ENCODE results near the gene B4GALT5.
"Not testable (repeated sequence)": the region's sequence is repeated elsewhere in the genome, so short reads cannot be mapped to it uniquely, and the experiment has no call there.

The B4GALT5 gene

DNA sequence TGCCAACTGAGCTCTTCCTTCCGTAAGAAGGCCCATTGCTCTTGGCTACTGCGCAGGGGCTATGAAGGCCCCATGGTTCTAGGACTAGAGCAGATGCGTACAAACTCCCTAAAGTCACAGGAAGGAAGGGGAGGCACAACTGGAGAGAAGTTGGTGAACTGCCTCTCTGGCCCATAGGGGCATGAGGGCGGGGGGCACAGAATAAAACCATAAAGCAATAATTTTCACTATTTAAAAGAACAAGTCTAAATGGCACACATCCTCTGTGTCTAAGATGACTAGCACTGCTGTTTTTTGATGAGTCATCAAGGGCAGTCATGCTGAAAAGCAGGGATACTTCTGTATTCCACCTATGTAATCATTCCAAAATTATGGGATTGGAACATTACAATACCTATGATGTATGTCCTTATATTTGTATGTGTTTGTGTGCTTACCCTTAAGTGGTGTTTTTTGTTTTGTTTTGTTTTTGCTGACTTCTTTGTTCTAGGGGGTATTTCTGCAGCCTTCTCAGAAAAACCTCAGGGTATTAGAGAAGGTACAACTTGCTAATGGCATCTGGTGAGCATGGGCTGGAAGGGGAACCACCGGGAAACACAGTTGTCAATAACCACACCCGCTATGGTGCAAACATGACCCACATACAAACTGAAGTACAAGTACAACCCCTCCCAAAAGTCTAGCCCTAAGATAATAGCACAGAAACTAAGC, 36.9 kb downstream of the B4GALT5 start:
- Histone ChIP-seq H4K20me1 (peaks cover 2 to 100% (median 90%) of the 10 kb centered on the region in 11 experiments; a peak in 17 of 22 replicates), H3K9ac (peak overlapping the region; percentile 10 to 81 (median 46); a peak in 15 of 22 replicates), H3K27me3 (no peaks in the 10 kb centered on the region), H3K4me1 (peaks cover 42 to 91% (median 71%) of the 10 kb centered on the region in 10 experiments), H3K9me3 (replicated peaks in 1 of 11) (no peaks in the 10 kb centered on the region), H3K4me3 (peak overlapping the region in 3 of 10 experiments; percentile 3 to 53 (median 22); a peak in 3 of 20 replicates), H3K36me3 (peaks cover 0 to 10% (median 0%) of the 10 kb centered on the region in 11 experiments; a peak in 3 of 22 replicates), H3K27ac (peak overlapping the region; percentile 27 to 97 (median 71); a peak in 21 of 22 replicates), H3K4me2 (peak overlapping the region; percentile 48 to 95 (median 80))
- TF ChIP-seq Cebpa-rat (IDR thresholded peaks at IDR 0.05), result peak in 2 of 11 experiments; percentile 16 to 61; a peak in 3 of 22 replicates

DNA sequence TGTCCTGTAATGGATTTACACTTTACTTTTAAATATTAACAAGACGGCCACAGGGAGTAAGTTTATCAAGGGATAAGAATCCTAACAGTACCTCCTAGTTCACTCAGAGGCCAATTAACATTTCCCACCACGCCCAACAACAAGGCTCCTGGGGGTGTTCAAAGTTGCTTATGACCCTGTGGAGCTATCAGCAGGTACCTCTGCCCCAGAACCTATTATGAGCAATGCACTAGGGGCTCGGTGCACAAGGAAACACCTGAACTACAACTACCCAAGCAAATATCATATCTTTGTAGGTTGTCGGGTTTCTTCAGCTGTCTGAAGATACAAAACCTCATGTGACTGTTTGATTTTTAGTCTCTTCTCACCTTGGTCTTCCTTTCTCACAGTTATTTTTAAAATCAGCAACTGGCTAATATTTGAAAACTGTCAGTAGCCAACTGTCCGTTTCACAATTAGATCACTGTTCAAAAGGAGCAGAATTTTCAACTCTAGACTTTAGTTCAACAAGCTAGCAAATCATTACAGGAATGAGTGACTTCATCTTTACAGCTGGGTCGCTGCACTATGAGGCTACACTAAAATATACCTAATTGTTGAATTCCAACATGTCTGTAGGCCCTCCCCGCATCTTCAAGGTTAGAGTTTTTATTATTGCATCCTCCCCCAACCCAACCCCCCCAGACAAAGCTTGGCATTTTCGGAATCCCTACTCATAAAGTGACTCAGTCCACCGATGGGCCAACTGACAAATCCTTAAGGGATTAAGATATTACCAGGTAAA, 38.1 kb downstream of the B4GALT5 start:
- Histone ChIP-seq H3K4me2 (peak overlapping the region in 6 of 11 experiments; percentile 75 to 95 (median 88); a peak in 10 of 22 replicates), H3K4me3 (no peak overlapping the region), H3K4me1 (peaks cover 45 to 91% (median 65%) of the 10 kb centered on the region in 10 experiments), H3K27ac (peak overlapping the region in 6 of 11 experiments; percentile 65 to 97 (median 84); a peak in 12 of 22 replicates), H3K36me3 (0 out of 22 replicates have a peak, but pooled peaks cover 0 to 9% (median 0%) of the 10 kb centered on the region in 11 experiments), H4K20me1 (peaks cover 6 to 100% (median 90%) of the 10 kb centered on the region in 11 experiments; a peak in 20 of 22 replicates), H3K9me3 (replicated peaks in 1 of 11) (no peaks in the 10 kb centered on the region), H3K27me3 (no peaks in the 10 kb centered on the region), H3K9ac (peak overlapping the region in 3 of 11 experiments; percentile 32 to 81 (median 81); a peak in 5 of 22 replicates)
- TF ChIP-seq Cebpa-rat (IDR thresholded peaks at IDR 0.05), result no peak

DNA sequence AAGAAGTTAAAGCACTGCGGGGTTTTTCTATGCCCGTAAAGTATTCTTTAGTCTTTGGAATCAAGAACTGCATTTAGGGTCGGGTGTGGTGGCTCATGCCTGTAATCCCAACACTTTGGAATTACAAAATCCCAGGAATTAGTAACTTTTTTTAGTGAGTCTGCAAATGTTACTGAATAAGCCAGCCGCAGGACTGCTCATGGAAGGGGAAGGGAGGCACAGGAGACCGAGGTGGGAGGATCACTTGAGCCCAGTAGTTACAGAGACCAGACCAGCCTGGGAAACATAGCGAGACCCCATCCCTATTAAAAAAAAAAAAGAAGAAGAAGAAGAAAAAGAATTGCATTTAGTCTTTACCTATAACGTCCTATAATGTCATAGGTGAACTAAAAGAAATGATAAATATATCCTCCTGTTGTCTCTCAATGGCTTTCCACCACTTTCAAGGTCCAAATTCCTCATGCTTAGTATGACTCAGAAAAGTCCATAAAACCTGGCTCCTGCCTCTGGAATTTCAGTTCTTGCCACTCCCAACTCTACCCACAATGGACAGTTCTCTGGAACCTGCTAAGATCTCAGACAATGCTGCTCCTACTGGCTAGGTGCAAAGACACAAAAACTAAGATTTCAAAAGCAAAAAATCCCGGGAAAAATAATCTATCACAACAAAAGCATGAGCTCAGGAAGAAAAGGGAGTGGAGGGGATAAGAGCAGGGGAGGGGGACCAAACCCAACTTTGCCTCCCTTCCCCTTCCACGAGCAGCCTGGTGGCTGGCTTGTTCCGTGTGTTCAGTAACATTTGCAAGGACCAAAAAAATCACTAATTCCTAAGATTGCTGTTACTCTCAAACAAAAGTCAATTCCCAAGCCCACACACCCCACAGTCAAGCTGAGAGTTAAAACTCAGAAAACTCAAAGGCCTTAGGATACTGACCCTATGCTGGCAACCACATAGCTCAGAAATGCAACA, 39.0 kb downstream of the B4GALT5 start:
- TF ChIP-seq Cebpa-rat (IDR thresholded peaks at IDR 0.05), result no peak
- Histone ChIP-seq H3K36me3 (0 out of 22 replicates have a peak, but pooled peaks cover 0 to 9% (median 0%) of the 10 kb centered on the region in 11 experiments), H4K20me1 (peaks cover 12 to 100% (median 90%) of the 10 kb centered on the region in 11 experiments; a peak in 21 of 22 replicates), H3K27ac (peak overlapping the region in 4 of 11 experiments; percentile 8 to 97 (median 91); a peak in 6 of 22 replicates), H3K4me1 (peaks cover 51 to 91% (median 65%) of the 10 kb centered on the region in 10 experiments), H3K9ac (no peak overlapping the region; a peak in 1 of 22 replicates), H3K4me2 (peak overlapping the region in 4 of 11 experiments; percentile 63 to 95 (median 93); a peak in 8 of 22 replicates), H3K4me3 (no peak overlapping the region), H3K27me3 (no peaks in the 10 kb centered on the region), H3K9me3 (replicated peaks in 1 of 11) (no peaks in the 10 kb centered on the region)

DNA sequence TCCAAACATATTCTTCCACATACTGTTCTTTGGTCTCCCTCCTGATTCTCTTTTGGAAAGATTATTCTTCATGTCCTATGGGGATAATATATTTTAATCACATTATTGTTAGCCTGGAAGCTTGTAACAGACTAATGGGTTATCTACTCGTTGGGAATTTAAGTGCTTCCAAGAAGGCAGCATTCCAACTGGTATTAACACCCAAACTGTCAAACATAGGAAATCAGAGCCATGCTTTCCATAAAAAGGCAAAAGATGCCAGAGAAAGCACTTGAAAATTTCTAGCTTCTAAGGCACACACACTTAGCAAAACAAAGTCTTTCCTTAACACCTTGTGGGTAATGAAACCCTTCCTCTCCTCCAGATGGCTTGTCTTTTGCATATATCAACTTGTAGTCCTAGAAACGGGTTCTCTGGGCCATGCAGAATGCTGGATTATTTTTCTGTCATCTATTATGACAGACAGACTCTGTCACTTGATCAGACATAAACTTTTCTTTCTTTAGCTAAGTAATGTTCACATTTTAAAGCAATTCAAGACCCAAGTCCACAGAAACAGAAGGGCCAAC, 41.5 kb downstream of the B4GALT5 start:
- Histone ChIP-seq H3K9me3 (replicated peaks in 1 of 11) (no peaks in the 10 kb centered on the region), H4K20me1 (peaks cover 35 to 100% (median 92%) of the 10 kb centered on the region in 11 experiments; a peak in 21 of 22 replicates), H3K9ac (no peak overlapping the region), H3K4me3 (no peak overlapping the region), H3K27ac (peak overlapping the region in 1 of 11 experiments; percentile 34; a peak in 1 of 22 replicates), H3K4me1 (peaks cover 38 to 83% (median 52%) of the 10 kb centered on the region in 10 experiments), H3K27me3 (no peaks in the 10 kb centered on the region), H3K36me3 (peaks cover 0 to 9% (median 0%) of the 10 kb centered on the region in 11 experiments; a peak in 2 of 22 replicates), H3K4me2 (peak overlapping the region in 5 of 11 experiments; percentile 3 to 74 (median 8); a peak in 7 of 22 replicates)
- no peak for TF ChIP-seq Cebpa-rat (IDR thresholded peaks at IDR 0.05)

DNA sequence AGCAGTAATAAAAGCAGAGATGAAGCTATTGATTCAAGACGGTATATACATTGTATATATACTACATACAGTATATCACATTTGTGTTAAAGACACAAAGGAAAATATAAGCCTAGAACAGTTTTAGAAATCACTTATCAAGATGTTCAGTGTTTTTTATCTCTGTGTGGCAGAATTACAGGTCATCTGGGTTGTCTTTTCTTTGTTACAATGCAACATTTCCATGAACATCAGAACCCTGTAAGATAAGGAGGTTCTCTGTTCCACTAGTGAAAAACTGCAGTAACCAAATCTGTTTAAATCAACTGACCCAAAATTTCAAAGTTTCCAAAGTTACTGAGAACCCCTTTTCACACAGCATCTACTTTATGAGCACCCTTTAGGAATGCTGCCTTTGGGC, 42.2 kb downstream of the B4GALT5 start:
- H3K9me3 ChIP-seq (replicated peaks in 1 of 11), result no peaks in the 10 kb centered on the region
- peak overlapping the region in 3 of 11 experiments; percentile 3 to 74 (median 25); a peak in 4 of 22 replicates for H3K4me2 ChIP-seq
- no peak overlapping the region for H3K9ac ChIP-seq
- no peak overlapping the region for H3K4me3 ChIP-seq
- H3K27ac ChIP-seq, result peak overlapping the region in 1 of 11 experiments; percentile 34; a peak in 1 of 22 replicates
- H3K36me3 ChIP-seq, result peaks cover 0 to 10% (median 0%) of the 10 kb centered on the region in 11 experiments; a peak in 2 of 22 replicates
- peaks cover 30 to 82% (median 45%) of the 10 kb centered on the region in 10 experiments for H3K4me1 ChIP-seq
- no peak for TF ChIP-seq Cebpa-rat (IDR thresholded peaks at IDR 0.05)
- H4K20me1 ChIP-seq, result peaks cover 42 to 100% (median 94%) of the 10 kb centered on the region in 11 experiments; a peak in 21 of 22 replicates
- no peaks in the 10 kb centered on the region for H3K27me3 ChIP-seq

DNA sequence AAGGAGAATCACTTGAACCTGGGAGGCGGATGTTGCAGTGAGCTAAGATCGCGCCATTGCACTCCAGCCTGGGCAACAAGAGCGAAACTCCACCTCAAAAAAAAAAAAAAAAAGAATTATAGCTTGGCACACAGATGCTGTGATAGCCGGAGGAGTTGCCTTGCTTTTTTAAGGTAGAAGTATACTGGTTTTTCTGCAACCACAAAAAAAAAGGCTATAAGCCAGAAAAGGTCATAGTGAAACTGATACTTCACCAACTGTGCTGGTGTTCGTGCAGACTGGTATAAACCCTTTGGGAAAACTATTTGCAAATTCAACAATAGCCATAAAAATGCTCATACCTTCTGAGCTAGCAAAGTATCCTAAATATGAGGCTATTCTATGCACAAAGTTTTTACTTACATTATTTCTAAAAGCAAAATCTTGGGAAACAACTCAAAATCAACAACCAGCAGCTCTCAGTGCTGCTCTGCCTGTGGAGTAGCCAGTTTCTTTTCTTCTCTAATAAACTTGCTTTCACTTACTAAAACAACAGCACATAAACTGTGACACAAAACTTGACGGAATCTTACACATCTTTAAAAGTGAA, 44.0 kb downstream of the B4GALT5 start:
- H4K20me1 ChIP-seq, result peaks cover 58 to 99% (median 96%) of the 10 kb centered on the region in 11 experiments
- no peaks in the 10 kb centered on the region for H3K27me3 ChIP-seq
- peak overlapping the region in 4 of 11 experiments; percentile 19 to 45 (median 26); a peak in 6 of 22 replicates for H3K27ac ChIP-seq
- peak overlapping the region; percentile 46 to 86 (median 66) for H3K4me2 ChIP-seq
- TF ChIP-seq Cebpa-rat (IDR thresholded peaks at IDR 0.05), result no peak
- H3K4me3 ChIP-seq, result peak overlapping the region in 5 of 10 experiments; percentile 9 to 37 (median 28); a peak in 7 of 20 replicates
- peaks cover 25 to 71% (median 32%) of the 10 kb centered on the region in 10 experiments for H3K4me1 ChIP-seq
- H3K36me3 ChIP-seq, result peaks cover 0 to 10% (median 0%) of the 10 kb centered on the region in 11 experiments; a peak in 2 of 22 replicates
- peak overlapping the region in 5 of 11 experiments; percentile 0 to 20 (median 9); a peak in 6 of 22 replicates for H3K9ac ChIP-seq
- H3K9me3 ChIP-seq (replicated peaks in 1 of 11), result no peaks in the 10 kb centered on the region

DNA sequence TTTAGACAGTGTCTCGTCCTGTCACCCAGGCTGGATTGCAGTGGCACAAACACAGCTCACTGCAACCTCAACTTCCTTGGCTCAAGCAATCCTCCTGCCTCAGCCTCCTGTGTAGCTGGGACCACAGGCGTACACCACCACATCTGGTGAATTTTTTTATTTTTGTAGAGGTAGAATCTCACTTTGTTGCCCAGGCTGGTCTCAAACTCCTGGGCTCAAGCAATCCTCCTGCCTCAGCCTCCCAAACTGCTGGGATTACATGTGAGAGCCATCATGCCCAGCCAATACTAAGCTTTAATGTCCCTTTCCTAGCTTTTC, 44.8 kb downstream of the B4GALT5 start:
- peak overlapping the region in 1 of 11 experiments; percentile 15; a peak in 3 of 22 replicates for H3K27ac ChIP-seq

More for the DNA sequence above, 44.8 kb downstream of the B4GALT5 start:
- peaks cover 25 to 67% (median 30%) of the 10 kb centered on the region in 10 experiments for H3K4me1 ChIP-seq
- H3K9me3 ChIP-seq (replicated peaks in 1 of 11); H3K27me3 ChIP-seq; H3K9ac ChIP-seq; H3K4me3 ChIP-seq: not testable (repeated sequence)
- H3K4me2 ChIP-seq, result peak overlapping the region; percentile 46 to 86 (median 66); a peak in 21 of 22 replicates
- peaks cover 0 to 10% (median 0%) of the 10 kb centered on the region in 11 experiments; a peak in 2 of 22 replicates for H3K36me3 ChIP-seq
- peaks cover 66 to 99% (median 96%) of the 10 kb centered on the region in 11 experiments for H4K20me1 ChIP-seq
